ENCODE measurements around the gene ACIN1.

The ACIN1 gene

GRCh38 chr14:23079716-23080115 is 15.2 kb downstream of the ACIN1 start:
- Histone ChIP-seq H3K79me2 (ENCODE audit: insufficient read depth, low read length) (no peaks in the 10 kb centered on the region), H3K9me2 (ENCODE audit: low read depth, low read length) (no peaks in the 10 kb centered on the region), H3K4me3 (ENCODE audit: low read depth, low read length, poor library complexity, severe bottlenecking) (no peak overlapping the region), H3K9me3 (ENCODE audit: low read length) (no peaks in the 10 kb centered on the region), H3F3A (ENCODE audit: insufficient read depth, low read length) (0 out of 2 replicates have a peak, but pooled peaks cover 5% of the 10 kb centered on the region), H4K20me1 (ENCODE audit: insufficient read depth, low read length) (no peaks in the 10 kb centered on the region), H3K4me1 (ENCODE audit: insufficient read depth, low read length, severe bottlenecking) (no peaks in the 10 kb centered on the region), H3K27ac (ENCODE audit: low read depth, low read length, poor library complexity, severe bottlenecking) (no peak overlapping the region), H3K36me3 (ENCODE audit: insufficient read depth, low read length) (peaks cover 97% of the 10 kb centered on the region), H3K4me2 (ENCODE audit: low read length) (no peak overlapping the region), H3K27me3 (ENCODE audit: insufficient read depth, low read length) (no peaks in the 10 kb centered on the region), H2AFZ (ENCODE audit: low read length) (no peak overlapping the region), H3K9ac (ENCODE audit: low read length) (no peak overlapping the region)
- no peak for TF ChIP-seq EZH2 (IDR thresholded peaks at IDR 0.05; ENCODE audit: borderline replicate concordance, low read length)
- no peak for TF ChIP-seq CTCF (IDR thresholded peaks at IDR 0.05; ENCODE audit: low read length)

- Histone ChIP-seq H3F3A (ENCODE audit: insufficient read depth, low read length) (0 out of 2 replicates have a peak, but pooled peaks cover 5% of the 10 kb centered on the region), H3K4me3 (ENCODE audit: low read depth, low read length, poor library complexity, severe bottlenecking) (no peak overlapping the region), H3K36me3 (ENCODE audit: insufficient read depth, low read length) (peaks cover 91% of the 10 kb centered on the region), H3K9ac (ENCODE audit: low read length) (no peak overlapping the region; the same call in 1 of the 2 replicates), H3K79me2 (ENCODE audit: insufficient read depth, low read length) (no peaks in the 10 kb centered on the region), H3K9me3 (ENCODE audit: low read length) (no peaks in the 10 kb centered on the region), H3K9me2 (ENCODE audit: low read depth, low read length) (no peaks in the 10 kb centered on the region), H2AFZ (ENCODE audit: low read length) (no peak overlapping the region), H3K27ac (ENCODE audit: low read depth, low read length, poor library complexity, severe bottlenecking) (no peak overlapping the region), H3K27me3 (ENCODE audit: insufficient read depth, low read length) (no peaks in the 10 kb centered on the region), H3K4me2 (ENCODE audit: low read length) (no peak overlapping the region), H4K20me1 (ENCODE audit: insufficient read depth, low read length) (no peaks in the 10 kb centered on the region), H3K4me1 (ENCODE audit: insufficient read depth, low read length, severe bottlenecking) (no peaks in the 10 kb centered on the region)
- TF ChIP-seq CTCF (IDR thresholded peaks at IDR 0.05; ENCODE audit: low read length) (no peak), EZH2 (IDR thresholded peaks at IDR 0.05; ENCODE audit: borderline replicate concordance, low read length) (no peak)
Measured at GRCh38 chr14:23078692-23079116, 16.2 kb downstream of the ACIN1 start.

- H3K4me2 ChIP-seq (ENCODE audit: low read length): no peak overlapping the region
- peaks cover 86% of the 10 kb centered on the region for H3K36me3 ChIP-seq (ENCODE audit: insufficient read depth, low read length)
- TF ChIP-seq EZH2 (IDR thresholded peaks at IDR 0.05; ENCODE audit: borderline replicate concordance, low read length) (no peak), CTCF (IDR thresholded peaks at IDR 0.05; ENCODE audit: low read length) (no peak)
- 0 out of 2 replicates have a peak, but pooled peaks cover 5% of the 10 kb centered on the region for H3F3A ChIP-seq (ENCODE audit: insufficient read depth, low read length)
- no peaks in the 10 kb centered on the region for H3K79me2 ChIP-seq (ENCODE audit: insufficient read depth, low read length)
- H2AFZ ChIP-seq (ENCODE audit: low read length): no peak overlapping the region
- no peaks in the 10 kb centered on the region for H3K27me3 ChIP-seq (ENCODE audit: insufficient read depth, low read length)
- no peak overlapping the region for H3K9ac ChIP-seq (ENCODE audit: low read length)
- H3K4me3 ChIP-seq (ENCODE audit: low read depth, low read length, poor library complexity, severe bottlenecking): no peak overlapping the region
- no peaks in the 10 kb centered on the region for H3K9me3 ChIP-seq (ENCODE audit: low read length)
- H3K27ac ChIP-seq (ENCODE audit: low read depth, low read length, poor library complexity, severe bottlenecking): no peak overlapping the region
- no peaks in the 10 kb centered on the region for H4K20me1 ChIP-seq (ENCODE audit: insufficient read depth, low read length)
- no peaks in the 10 kb centered on the region for H3K9me2 ChIP-seq (ENCODE audit: low read depth, low read length)
- H3K4me1 ChIP-seq (ENCODE audit: insufficient read depth, low read length, severe bottlenecking): no peaks in the 10 kb centered on the region
Measured at GRCh38 chr14:23077962-23078361, 17.0 kb downstream of the ACIN1 start.

Data from OCI-LY1 (cell line).